Ishikawa (cell line): ENCODE results near the gene TSLP.

ENCODE experiments used
- CEBPB ChIP-seq: IDR thresholded peaks from 2 replicates; pipeline ENCODE4 v1.6.1; 2012
- CREB1 ChIP-seq: IDR thresholded peaks from 2 replicates; pipeline ENCODE4 v1.6.1; 2012; ENCODE audit warnings: low read depth
- EGR1 ChIP-seq: IDR thresholded peaks from 2 replicates; pipeline ENCODE4 v1.6.1; 2012
- EP300 ChIP-seq: IDR thresholded peaks from 2 replicates; pipeline ENCODE4 v1.6.1; 2012; ENCODE audit warnings: borderline replicate concordance
- FOXM1 ChIP-seq: IDR thresholded peaks from 2 replicates; pipeline ENCODE4 v1.6.1; 2012; ENCODE audit warnings: low read depth, borderline replicate concordance
- NFIC ChIP-seq: IDR thresholded peaks from 2 replicates; pipeline ENCODE4 v1.6.1; 2012
- RAD21 ChIP-seq: IDR thresholded peaks from 2 replicates; pipeline ENCODE4 v1.6.1; 2012; ENCODE audit warnings: low read depth
- REST ChIP-seq: IDR thresholded peaks from 2 replicates; pipeline ENCODE4 v1.6.1; 2012; ENCODE audit warnings: low read depth, mild to moderate bottlenecking
- TAF1 ChIP-seq: IDR thresholded peaks from 2 replicates; pipeline ENCODE4 v1.6.1; 2012; ENCODE audit warnings: low read depth, mild to moderate bottlenecking
- TCF12 ChIP-seq: IDR thresholded peaks from 2 replicates; pipeline ENCODE4 v1.6.1; 2012; ENCODE audit warnings: low read depth
- TEAD4 ChIP-seq: IDR thresholded peaks from 2 replicates; pipeline ENCODE4 v1.6.1; 2012
- USF1 ChIP-seq: IDR thresholded peaks from 2 replicates; pipeline ENCODE4 v1.6.1; 2012
- YY1 ChIP-seq: IDR thresholded peaks from 2 replicates; pipeline ENCODE4 v1.6.1; 2012; ENCODE audit warnings: low read depth
- ZBTB7A ChIP-seq: IDR thresholded peaks from 2 replicates; pipeline ENCODE4 v1.6.1; 2012; ENCODE audit warnings: low read depth
- TF ChIP-seq, protein P1 (sequence below): IDR thresholded peaks from 2 replicates; pipeline ENCODE4 v1.6.1; 2012

Gene TSLP

GRCh38 chr5:111072949-111073682, 1.6 kb downstream of the TSLP start:
- TF ChIP-seq CREB1 (no peak), FOXM1 (no peak), TCF12 (no peak), TAF1 (no peak), ZBTB7A (no peak), USF1 (no peak), RAD21 (no peak), REST (no peak), EGR1 (no peak), YY1 (no peak), NFIC (no peak), EP300 (no peak), CEBPB (no peak), TEAD4 (no peak)
- TF ChIP-seq, protein P1, sequence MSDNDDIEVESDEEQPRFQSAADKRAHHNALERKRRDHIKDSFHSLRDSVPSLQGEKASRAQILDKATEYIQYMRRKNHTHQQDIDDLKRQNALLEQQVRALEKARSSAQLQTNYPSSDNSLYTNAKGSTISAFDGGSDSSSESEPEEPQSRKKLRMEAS: no peak

DNA sequence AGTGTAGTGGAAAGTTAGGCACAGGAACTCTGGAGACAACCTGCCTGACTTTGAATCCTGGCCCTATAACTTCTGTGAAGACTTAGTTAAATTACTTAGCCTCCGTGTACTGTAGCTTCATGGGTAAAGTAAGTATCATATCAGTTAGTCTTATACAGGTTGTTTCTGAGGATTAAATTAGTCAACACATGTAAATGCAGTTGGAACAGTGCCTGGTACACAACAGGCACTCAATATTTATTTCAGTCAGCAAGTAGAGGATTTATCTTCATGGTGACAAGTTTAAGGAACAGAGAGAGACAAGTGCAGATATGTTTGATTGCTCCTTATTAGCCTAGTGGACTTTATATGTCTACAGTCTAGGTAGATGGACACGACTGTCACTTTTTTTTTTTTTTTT, 2.7 kb downstream of the TSLP start:
- TF ChIP-seq, protein P1: no peak
- TF ChIP-seq RAD21: no peak
- no peak for TF ChIP-seq USF1
- no peak for TF ChIP-seq TCF12
- TF ChIP-seq ZBTB7A: no peak
- no peak for TF ChIP-seq FOXM1
- TF ChIP-seq EP300: no peak
- no peak for TF ChIP-seq CEBPB
- TF ChIP-seq CREB1: no peak
- no peak for TF ChIP-seq TEAD4
- TF ChIP-seq YY1: no peak
- no peak for TF ChIP-seq TAF1
- TF ChIP-seq REST: no peak
- no peak for TF ChIP-seq NFIC
- no peak for TF ChIP-seq EGR1

DNA sequence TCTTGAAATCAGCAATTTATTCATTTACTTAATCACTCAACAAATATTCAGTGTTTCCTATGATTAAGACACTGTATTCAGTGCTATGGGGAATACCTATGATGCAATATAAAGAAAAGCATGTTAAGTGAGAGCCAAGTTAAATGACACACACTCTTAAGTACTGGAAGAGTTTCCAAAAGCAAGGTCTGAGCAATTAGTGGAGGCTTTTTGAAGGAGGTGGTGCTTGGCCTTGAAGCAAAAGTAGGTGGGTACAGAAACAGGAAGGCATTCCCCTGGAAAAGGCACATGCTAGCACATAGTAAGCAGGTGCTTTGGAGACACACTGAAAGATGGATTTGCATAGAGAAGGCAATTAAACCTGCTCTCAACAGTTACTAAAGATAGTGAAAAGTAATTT, 4.0 kb downstream of the TSLP start:
- TF ChIP-seq CEBPB (no peak), CREB1 (no peak), TAF1 (no peak), USF1 (no peak), TEAD4 (no peak), TCF12 (no peak), REST (no peak), EP300 (no peak), YY1 (no peak), EGR1 (no peak), RAD21 (no peak), NFIC (no peak), FOXM1 (no peak), ZBTB7A (no peak)
- TF ChIP-seq, protein P1: no peak

DNA sequence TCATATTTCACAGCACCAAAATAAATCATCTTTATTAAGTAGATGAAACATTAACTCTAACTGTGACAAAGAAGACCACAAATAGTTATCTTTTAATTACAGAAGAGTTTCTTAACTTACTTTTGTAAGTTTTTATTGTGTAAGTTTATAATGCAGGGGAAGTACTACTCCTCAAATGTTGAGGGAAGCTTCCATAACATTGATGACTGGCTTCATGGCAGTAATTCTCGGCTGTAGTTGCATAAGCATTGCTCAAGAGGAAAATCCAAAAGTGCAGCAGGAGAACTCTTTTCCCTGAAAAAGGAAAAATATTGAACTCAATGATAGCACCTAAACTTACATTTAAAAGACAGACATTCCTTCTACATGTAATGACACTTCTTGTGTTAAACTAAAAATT, 4.6 kb downstream of the TSLP start:
- TF ChIP-seq FOXM1 (no peak), EP300 (no peak), RAD21 (no peak)
- TF ChIP-seq, protein P1: no peak
